GM21528 (cell line): ENCODE data around the gene CHRNE.
"Not testable (repeated sequence)": the region's sequence is repeated elsewhere in the genome, so short reads cannot be mapped to it uniquely, and the experiment has no call there.

Source experiments
- ATAC-seq: cut with Tn5 transposase; IDR thresholded peaks from one replicate; pipeline ENCODE4 v1.9.1; 2021; ENCODE audit warnings: mild to moderate bottlenecking, moderate library complexity; ENCODE audit not compliant: unreplicated experiment, low FRiP score

CHRNE gene

GRCh38 chr17:4858068-4858881 lies 44.6 kb downstream of the CHRNE start:
- no peak for ATAC-seq

- ATAC-seq: not testable (repeated sequence)
These were observed 45.6 kb downstream of the CHRNE start for GRCh38 chr17:4857347-4857746.

GRCh38 chr17:4856937-4857314 lies 46.0 kb downstream of the CHRNE start:
- ATAC-seq: no peak

- no peak for ATAC-seq
These were observed 46.5 kb downstream of the CHRNE start for GRCh38 chr17:4856271-4856936.

GRCh38 chr17:4854111-4854681 lies 48.7 kb downstream of the CHRNE start:
- no peak for ATAC-seq

- no peak for ATAC-seq
These were observed 49.7 kb downstream of the CHRNE start for GRCh38 chr17:4853208-4853671.

- ATAC-seq: no peak
These were observed 50.2 kb downstream of the CHRNE start for GRCh38 chr17:4852567-4853207.

- ATAC-seq: no peak
These were observed 51.8 kb downstream of the CHRNE start for GRCh38 chr17:4851084-4851483.

- no peak for ATAC-seq
These were observed 52.7 kb downstream of the CHRNE start for GRCh38 chr17:4850246-4850645.

GRCh38 chr17:4849011-4849536 lies 53.8 kb downstream of the CHRNE start:
- ATAC-seq: no peak
